ENCODE measurements around the gene ABCB6. TPM values are rescaled to one million over a fixed set of nuclear protein-coding genes. Genes with fewer than 3 reads are reported as not detected.

ABCB6 gene
- total RNA-seq, 2 experiments from 2014 or later, result 6.4 to 10.2 TPM

- Histone ChIP-seq H4K20me1 (ENCODE audit: insufficient read depth, low read length) (no peaks in the 10 kb centered on the region), H2AFZ (ENCODE audit: low read length) (no peak overlapping the region), H3K79me2 (ENCODE audit: insufficient read depth, low read depth, low read length) (peaks cover 4% of the 10 kb centered on the region; the same call in 1 of the 2 replicates), H3K4me2 (ENCODE audit: low read length) (no peak overlapping the region), H3K4me3 (ENCODE audit: low read depth, low read length, poor library complexity, severe bottlenecking) (no peak overlapping the region), H3K36me3 (ENCODE audit: insufficient read depth, low read length) (peaks cover 46% of the 10 kb centered on the region), H3K9me3 (ENCODE audit: low read length) (peaks cover 7% of the 10 kb centered on the region; the same call in 1 of the 2 replicates), H3K4me1 (ENCODE audit: insufficient read depth, low read length, poor library complexity, severe bottlenecking) (peaks cover 17% of the 10 kb centered on the region), H3K9me2 (ENCODE audit: insufficient read depth, low read length) (no peaks in the 10 kb centered on the region), H3K27ac (ENCODE audit: low read depth, low read length, poor library complexity, severe bottlenecking) (no peak overlapping the region)
- intact Hi-C loops (cut with micrococcal nuclease; ENCODE audit: unreplicated experiment), result no loop called here
- no peak for TF ChIP-seq EZH2phosphoT487 (IDR thresholded peaks at IDR 0.05; ENCODE audit: borderline replicate concordance, low read depth, low read length)
- TF ChIP-seq, protein P1, sequence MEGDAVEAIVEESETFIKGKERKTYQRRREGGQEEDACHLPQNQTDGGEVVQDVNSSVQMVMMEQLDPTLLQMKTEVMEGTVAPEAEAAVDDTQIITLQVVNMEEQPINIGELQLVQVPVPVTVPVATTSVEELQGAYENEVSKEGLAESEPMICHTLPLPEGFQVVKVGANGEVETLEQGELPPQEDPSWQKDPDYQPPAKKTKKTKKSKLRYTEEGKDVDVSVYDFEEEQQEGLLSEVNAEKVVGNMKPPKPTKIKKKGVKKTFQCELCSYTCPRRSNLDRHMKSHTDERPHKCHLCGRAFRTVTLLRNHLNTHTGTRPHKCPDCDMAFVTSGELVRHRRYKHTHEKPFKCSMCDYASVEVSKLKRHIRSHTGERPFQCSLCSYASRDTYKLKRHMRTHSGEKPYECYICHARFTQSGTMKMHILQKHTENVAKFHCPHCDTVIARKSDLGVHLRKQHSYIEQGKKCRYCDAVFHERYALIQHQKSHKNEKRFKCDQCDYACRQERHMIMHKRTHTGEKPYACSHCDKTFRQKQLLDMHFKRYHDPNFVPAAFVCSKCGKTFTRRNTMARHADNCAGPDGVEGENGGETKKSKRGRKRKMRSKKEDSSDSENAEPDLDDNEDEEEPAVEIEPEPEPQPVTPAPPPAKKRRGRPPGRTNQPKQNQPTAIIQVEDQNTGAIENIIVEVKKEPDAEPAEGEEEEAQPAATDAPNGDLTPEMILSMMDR (conservative IDR thresholded peaks at IDR 0.05; ENCODE audit: low read length), result no peak
- DNase-seq (ENCODE audit: low spot score), result no peak
- ChIA-PET CTCF (ENCODE audit: unreplicated experiment) (no interaction called here), POLR2A (no interaction called here)
- no TSS peak for BruUV-seq (replicated peaks)
Observed at GRCh38 chr2:219209236-219210195, 9.2 kb downstream of the ABCB6 start.

- Histone ChIP-seq H3K36me3 (ENCODE audit: insufficient read depth, low read length) (peaks cover 44% of the 10 kb centered on the region), H3K79me2 (ENCODE audit: insufficient read depth, low read depth, low read length) (peaks cover 4% of the 10 kb centered on the region; the same call in 1 of the 2 replicates), H3K4me1 (ENCODE audit: insufficient read depth, low read length, poor library complexity, severe bottlenecking) (peaks cover 17% of the 10 kb centered on the region), H4K20me1 (ENCODE audit: insufficient read depth, low read length) (no peaks in the 10 kb centered on the region), H3K4me2 (ENCODE audit: low read length) (peak overlapping the region; percentile 93), H3K27ac (ENCODE audit: low read depth, low read length, poor library complexity, severe bottlenecking) (no peak overlapping the region), H3K4me3 (ENCODE audit: low read depth, low read length, poor library complexity, severe bottlenecking) (peak overlapping the region; percentile 69), H3K9me3 (ENCODE audit: low read length) (peaks cover 8% of the 10 kb centered on the region; the same call in 1 of the 2 replicates), H3K9me2 (ENCODE audit: insufficient read depth, low read length) (no peaks in the 10 kb centered on the region), H2AFZ (ENCODE audit: low read length) (no peak overlapping the region)
- ChIA-PET CTCF (ENCODE audit: unreplicated experiment) (interaction anchor here (1.0 kb wide), 1 partner anchor 31 kb away, joined by 3 read pairs; the partner anchor contains the start of gene CNPPD1), POLR2A (interaction anchor here (0.6 to 1.4 kb wide), 3 partner anchors 19 to 38 kb away, joined by 3 to 6 read pairs (median 3); partner anchors contain the start of gene CNPPD1)
- intact Hi-C loops (cut with micrococcal nuclease; ENCODE audit: unreplicated experiment), result loop anchor here (1.0 kb wide), 1 partner anchor 37 kb away; the partner anchor contains the start of genes GLB1L and STK16
- no peak for TF ChIP-seq EZH2phosphoT487 (IDR thresholded peaks at IDR 0.05; ENCODE audit: borderline replicate concordance, low read depth, low read length)
- TF ChIP-seq, protein P1 (conservative IDR thresholded peaks at IDR 0.05; ENCODE audit: low read length), result no peak
- DNase-seq (ENCODE audit: low spot score), result no peak
- no TSS peak for BruUV-seq (replicated peaks)
Observed at GRCh38 chr2:219207884-219208740, 10.6 kb downstream of the ABCB6 start.

All from OCI-LY7 (cell line).